Stimulated activated CD4-positive, alpha-beta T cell treated with anti-CD3 and anti-CD28 coated beads, Interleukin-12 subunit alpha, Interleukin-12 subunit beta, amount 100 ng/mL, for 48 hours (primary cell): Measurements from ENCODE around the gene EML5.
A peak's percentile ranks its signal among the peaks of the same experiment; 100 is the strongest.

Experiments used
- DNase-seq, 3 donors: peaks; one replicate each; pipeline ENCODE4 v3.0.0-alpha.2; 2020; ENCODE audit warnings: low read depth in 2 of 3, low spot score in 1 of 3

Gene EML5

GRCh38 chr14:88727057-88727456 is 65.7 kb downstream of the EML5 start:
- DNase-seq: no peak

DNA sequence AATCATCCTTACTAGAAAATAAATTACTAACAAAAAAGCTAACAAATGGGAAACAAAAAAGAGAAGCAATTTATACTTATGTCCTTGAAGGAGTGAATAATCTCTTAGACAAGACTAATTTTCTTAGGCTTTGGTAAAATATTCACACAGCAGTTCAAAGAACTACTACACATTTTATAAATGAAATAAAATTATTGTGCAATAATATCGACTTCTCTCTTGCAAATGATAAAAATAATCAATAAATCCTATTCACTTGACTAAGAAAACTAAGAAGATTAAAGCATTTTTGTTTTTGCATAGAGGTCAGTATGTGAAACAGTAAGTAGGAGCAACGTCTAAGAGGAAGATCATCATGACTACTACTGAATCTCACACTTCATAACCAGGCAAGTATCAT is 82.0 kb downstream of the EML5 start:
- DNase-seq: no peak

DNA sequence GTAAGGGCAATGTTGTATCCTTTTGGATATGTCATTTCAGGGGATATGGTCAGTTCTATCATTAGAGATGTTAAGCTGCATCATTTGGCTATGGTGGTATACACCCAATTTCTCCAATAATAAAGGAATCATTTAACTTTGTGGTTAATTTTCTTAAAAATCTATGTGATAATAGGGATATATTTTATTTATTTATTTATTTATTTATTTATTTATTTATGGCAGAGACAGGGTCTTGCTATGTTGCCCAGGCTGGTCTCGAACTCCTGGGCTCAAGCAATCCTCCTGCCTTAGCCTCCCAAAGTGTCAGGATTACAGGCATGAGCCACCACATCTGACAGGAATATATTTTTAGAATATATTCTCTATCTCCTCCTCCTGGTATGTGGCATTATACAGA is 85.7 kb downstream of the EML5 start:
- no peak for DNase-seq

DNA sequence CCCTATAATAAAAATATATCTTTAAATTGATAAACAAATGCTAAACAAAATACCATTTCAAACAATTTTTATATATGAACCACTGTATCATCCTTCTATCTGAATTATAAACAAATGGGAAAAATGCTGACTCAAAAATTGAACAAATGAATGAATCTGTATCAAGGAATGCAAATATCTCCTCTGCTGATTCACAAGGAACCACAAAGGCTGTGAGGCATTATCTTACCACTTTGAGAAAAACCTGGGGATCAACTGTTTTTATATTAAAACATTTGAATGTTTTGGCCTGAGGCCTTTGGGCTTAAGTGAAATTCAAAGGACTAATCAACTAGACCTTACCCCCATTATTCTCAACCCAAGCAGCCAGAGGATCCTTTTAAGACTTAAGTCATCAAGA is 86.3 kb downstream of the EML5 start:
- no peak for DNase-seq

DNA sequence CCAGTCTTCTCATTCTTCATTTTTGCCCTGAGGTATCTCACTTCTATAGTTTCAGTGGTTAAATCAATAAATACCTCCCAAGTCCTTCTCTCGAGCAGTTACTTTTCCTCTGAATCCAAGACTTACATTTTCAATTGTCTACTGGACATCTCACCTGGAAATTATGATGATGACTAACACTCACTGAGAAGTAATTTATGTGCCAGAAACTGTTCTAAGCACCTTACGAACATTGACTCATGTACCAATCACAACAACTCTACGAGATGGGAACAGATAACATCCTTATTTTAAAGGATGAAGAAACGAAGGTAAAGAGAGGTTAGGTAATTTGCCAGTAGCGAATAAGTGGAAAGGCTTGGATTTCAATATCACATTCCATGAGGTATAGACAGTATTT is 94.1 kb downstream of the EML5 start:
- no peak for DNase-seq

DNA sequence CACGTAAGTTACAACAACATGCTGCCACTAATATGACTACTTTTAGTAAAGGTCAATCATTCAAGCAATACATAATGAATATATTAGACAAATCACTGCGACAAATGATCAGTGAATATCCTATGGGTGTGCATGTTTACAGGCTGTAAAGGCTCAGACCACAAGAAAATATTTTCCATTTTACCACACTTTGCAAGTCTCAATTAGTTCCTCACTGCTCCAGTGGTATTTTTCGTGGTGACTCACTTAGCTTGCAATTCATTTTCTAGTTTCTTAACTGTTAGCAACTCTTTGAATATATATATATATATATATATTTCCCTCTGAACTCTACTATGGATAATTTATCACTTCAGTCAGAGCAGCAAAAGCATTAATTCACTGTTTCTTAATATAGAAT is 96.9 kb downstream of the EML5 start:
- no peak for DNase-seq

DNA sequence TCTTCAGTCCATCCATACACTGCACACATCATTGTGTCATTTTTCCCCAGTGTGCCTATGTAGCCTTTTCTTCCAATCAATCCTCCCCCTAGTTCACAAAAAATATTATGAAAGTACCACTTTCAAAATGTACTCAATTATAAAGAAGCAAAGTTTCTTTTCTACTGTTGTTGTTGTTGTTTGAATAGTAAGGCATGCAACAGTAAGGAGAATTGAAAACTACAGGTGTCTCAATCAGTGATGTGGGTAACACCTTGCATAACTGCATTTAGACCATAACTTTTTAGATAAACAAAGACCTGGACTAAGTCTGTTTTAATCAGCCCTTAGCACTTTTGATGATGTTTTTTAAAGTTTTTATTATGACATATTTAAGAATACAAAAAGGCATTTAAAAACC is 104.4 kb downstream of the EML5 start:
- no peak for DNase-seq

DNA sequence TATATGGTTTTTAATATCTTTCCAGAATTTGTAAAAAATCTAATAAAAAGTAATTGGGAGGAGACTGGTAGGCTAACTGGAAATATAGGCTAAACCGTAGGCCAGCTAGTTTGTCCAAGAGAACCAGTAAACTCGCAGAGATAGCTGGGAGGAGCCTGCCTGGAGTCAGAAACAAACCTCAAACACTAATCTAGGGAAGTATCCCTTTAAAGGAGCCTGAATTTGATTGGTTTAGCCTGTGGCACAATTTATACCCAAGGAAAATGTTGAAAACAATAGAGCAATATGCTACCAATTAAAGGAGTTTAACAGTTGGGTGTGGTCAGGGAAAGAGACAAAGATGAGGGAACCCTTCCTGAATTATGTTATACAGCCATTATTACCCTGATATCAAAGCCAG is 109.6 kb downstream of the EML5 start:
- DNase-seq: no peak

GRCh38 chr14:88682495-88683114 is 110.1 kb downstream of the EML5 start:
- no peak for DNase-seq

GRCh38 chr14:88681755-88682494 is 110.8 kb downstream of the EML5 start:
- no peak for DNase-seq

GRCh38 chr14:88669346-88669745 is 123.4 kb downstream of the EML5 start:
- no peak for DNase-seq

- DNase-seq: no peak
Measured at GRCh38 chr14:88668448-88669116, 124.2 kb downstream of the EML5 start.

- peak; percentile 7 to 57 (median 9) for DNase-seq
Measured at GRCh38 chr14:88667555-88668273, 125.0 kb downstream of the EML5 start.

DNA sequence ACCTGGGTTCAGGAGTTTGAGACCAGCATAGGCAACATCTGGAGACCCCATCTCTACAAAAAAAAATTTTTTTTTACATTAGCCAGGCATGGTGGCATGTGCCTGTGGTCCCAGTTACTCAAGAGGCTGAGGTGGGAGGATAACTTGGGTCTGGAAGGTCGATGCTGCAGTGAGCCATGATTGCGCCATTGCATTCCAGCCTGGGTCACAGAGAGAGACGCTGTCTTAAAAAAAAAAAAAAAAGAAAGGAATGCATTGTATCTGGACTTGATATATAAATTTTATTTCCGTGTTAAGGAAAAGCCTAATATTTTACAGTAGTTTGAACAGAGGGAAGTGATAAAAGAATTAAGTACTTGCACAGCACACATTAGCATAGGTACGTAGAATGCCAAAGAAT is 132.7 kb downstream of the EML5 start:
- no peak for DNase-seq

DNA sequence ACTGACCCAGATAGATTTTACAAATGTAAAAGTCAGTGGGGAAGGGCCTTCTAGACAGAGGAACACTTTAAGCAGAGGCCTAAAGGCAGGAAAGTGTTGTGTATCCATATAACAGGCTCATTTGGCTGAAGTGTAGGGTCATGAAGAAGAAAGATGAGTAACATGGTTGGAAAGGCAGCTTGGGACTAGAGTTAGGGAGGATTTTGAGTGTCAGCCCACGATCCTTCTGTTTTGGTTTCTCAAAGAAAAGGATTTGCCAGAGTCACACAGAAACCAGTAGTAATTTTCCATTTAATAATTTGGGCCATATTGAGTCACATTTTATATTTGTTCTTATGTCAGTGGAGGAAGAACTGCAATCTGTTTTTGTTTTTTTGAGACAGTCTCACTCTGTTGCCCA is 153.5 kb downstream of the EML5 start:
- no peak for DNase-seq

DNA sequence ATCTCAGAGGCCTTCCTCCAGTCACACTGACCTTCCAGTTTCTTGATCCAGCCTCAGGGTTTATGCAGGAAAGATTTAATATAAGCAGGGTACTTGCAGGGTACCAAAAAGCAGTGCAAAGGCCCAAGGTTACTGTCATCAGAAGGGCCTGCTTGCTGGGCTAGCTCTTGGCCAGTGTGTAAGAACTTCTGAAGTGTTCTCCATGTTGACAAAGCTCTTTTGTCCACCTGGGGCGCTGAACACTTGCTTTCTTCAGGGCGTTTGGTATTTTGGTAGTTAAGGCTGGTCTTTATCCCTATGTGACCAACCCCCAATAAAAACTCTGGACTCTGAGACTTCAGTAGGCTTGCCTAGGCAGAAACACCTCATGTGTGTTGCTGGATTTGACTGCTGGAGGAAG is 160.2 kb downstream of the EML5 start:
- no peak for DNase-seq

DNA sequence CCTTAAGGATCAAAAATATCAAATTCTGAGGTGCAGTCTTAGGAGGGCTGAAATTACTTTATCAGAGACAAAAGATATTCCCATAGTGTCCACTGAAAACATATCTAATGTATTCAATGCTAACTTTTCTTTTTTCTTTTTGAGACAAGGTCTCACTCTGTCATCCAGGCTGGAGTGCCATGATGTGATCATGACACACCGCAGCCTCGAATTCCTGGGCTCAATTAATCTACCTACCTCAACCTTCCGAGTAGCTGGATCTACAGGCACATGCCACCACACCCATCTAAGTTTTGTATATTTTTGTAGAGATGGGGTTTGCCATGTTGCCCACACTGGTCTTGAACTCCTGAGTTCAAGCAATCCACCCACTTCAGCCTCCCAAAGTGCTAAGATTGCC is 161.7 kb downstream of the EML5 start:
- DNase-seq: no peak

GRCh38 chr14:88630565-88630964 is 162.2 kb downstream of the EML5 start:
- no peak for DNase-seq

- DNase-seq: no peak
Measured at GRCh38 chr14:88628462-88628861, 164.3 kb downstream of the EML5 start.

- no peak for DNase-seq
Measured at GRCh38 chr14:88628033-88628432, 164.7 kb downstream of the EML5 start.

- no peak for DNase-seq
Measured at GRCh38 chr14:88625671-88626070, 167.1 kb downstream of the EML5 start.

DNA sequence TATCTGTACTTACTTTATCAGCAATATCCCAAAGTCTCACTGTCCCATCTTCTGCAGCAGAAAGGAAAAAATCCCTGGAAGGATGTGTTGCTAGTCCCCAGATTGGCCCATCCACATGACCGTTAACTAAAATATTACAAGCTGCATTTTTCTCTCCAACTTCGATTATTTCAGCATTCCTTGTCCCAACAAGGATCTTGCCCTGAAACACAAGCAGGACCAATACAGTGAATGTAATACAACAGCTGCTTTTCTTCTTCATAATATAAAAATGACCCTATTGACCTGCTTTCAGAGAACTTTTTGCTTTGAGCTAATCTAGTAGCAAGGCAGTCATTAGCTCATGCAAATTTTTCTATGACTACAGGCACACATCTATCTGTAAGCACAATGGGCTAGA is 171.7 kb downstream of the EML5 start:
- no peak for DNase-seq
